ENCODE data around the gene PTPN3.

DNA sequence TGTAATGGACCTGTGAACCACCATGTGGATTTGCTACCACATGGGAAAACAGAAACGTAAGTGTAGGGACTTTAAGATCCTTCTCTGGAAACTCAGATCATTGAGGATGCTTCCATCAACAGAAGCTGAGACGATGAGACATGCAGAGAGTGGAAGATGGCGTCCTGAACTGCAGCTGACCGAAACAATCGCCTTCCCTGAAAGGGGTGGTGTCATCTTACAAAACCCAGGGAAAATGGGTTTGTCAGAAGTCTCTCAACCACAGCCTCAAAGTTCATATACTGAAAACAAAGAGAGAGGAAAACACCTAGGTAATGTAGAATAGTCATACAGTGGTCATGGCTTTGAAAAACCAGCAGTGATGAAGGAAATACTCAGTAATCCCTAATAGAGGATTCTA, 6.6 kb upstream of the PTPN3 start:
- no peak for TF ChIP-seq POLR2A (IDR thresholded peaks at IDR 0.05; ENCODE audit: low read length)
- no peak for TF ChIP-seq GATA1 (IDR thresholded peaks at IDR 0.05; ENCODE audit: low read depth, low read length)

Measured in erythroblast (primary cell).